Measurements from ENCODE around the gene TSGA10. TPM values are rescaled to one million over a fixed set of nuclear protein-coding genes. Genes with fewer than 3 reads are reported as not detected.
A peak's percentile ranks its signal among the peaks of the same experiment; 100 is the strongest.

TSGA10 gene
- total RNA-seq, 2 experiments from 2014 or later = 6.6 to 8.1 TPM

DNA sequence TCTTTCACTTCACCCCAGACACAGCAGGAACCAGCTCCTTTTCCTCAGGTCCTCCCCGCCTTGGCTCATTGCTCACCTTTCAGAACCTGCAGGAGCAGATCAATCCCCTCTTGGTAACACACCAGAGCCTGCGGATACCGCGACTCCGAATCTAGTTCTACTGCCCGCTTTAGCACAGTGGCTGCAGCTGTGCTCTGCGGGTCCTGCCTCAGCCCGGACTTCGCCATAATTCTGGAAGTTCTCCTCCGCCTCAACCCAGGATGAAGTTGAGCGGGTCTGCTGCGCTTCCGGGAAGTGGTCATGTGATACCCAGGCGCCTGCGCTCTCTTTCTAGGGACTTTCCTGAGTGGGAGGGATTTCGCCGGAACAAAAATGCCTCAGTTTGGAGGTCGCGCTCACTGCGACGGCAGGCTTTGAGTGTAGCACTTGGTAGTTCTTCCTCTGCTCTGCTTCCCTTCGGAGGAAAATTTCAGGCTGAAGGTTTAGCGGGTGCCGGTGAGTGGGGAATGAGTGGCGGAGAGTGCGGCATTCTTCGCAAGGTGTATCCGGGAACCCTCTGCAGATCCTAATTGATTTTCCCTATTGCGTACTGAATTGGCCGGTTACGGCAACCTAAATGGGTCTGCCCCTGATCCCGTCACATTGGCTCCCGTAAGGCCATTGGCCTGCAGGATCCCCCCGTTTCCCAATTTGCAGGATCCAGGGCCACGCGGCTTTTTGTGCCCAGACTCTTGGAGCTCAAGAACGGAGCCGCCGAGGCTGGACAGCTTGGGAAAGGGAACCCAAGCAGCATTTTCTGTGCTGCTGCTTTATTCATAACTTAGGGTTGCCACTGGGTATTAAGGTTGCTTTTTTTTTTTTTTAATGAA, 26.2 kb upstream of the TSGA10 start, which contains the start of the genes MITD1 and MRPL30:
Gene MITD1 (minus strand): TSS at position 304 of the 869 bp plus-strand sequence. CDS start 77 bp downstream, at position 227.
Gene MRPL30 (plus strand): TSS at position 430 of the 869 bp plus-strand sequence. CDS start 5,020 bp downstream, outside the sequence.
- Mint-ChIP-seq H3K27me3 (no peaks in the 10 kb centered on the region), H3K4me3 (peak within 1 kb of the TSS; percentile 99), H3K27ac (peak within 1 kb of the TSS; percentile 95), H3K9me3 (no peaks in the 10 kb centered on the region), H3K4me1 (peaks cover 57% of the 10 kb centered on the region), H3K36me3 (ENCODE audit: low read depth) (peaks cover 19% of the 10 kb centered on the region)
- ChIA-PET CTCF (interaction anchor here (1.1 to 1.5 kb wide), 2 partner anchors 23 to 24 kb away, joined by 5 read pairs; no protein-coding TSS in a partner anchor), POLR2A (interaction anchor here (0.6 to 0.8 kb wide), 2 partner anchors 25 to 26 kb away, joined by 3 read pairs; partner anchors contain the start of genes LIPT1 and TSGA10)
- DNase-seq = peak; percentile 93

- Mint-ChIP-seq H3K9me3 (no peaks in the 10 kb centered on the region), H3K27me3 (no peaks in the 10 kb centered on the region), H3K4me1 (peaks cover 32% of the 10 kb centered on the region), H3K27ac (no peak overlapping the region), H3K4me3 (no peak overlapping the region), H3K36me3 (ENCODE audit: low read depth) (peaks cover 48% of the 10 kb centered on the region)
- DNase-seq = no peak
- ChIA-PET POLR2A (no interaction called here), CTCF (no interaction called here)
Measured at GRCh38 chr2:99171377-99172140, 16.8 kb upstream of the TSGA10 start.

DNA sequence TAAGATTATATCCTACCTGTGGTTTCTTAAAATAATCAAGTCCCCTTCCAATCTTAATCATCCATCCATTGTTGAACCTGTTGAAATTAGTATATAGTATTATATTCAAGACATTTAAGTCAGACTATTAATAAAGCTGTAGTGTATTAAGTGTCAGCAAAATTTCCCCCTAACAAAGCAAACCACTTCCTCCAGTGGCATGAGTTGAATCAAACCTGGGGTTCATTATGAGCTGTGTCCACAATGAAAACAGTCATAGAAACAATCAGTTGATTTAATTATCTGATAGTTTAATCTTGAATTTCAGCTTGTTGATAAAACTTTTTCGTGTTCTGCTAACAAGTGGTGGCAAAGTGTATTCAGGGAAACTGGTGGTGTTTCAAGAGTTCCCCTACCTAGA, 14.8 kb upstream of the TSGA10 start:
- no peak overlapping the region for H3K4me3 Mint-ChIP-seq
- H3K36me3 Mint-ChIP-seq (ENCODE audit: low read depth) = peaks cover 43% of the 10 kb centered on the region
- DNase-seq = no peak
- ChIA-PET CTCF (no interaction called here), POLR2A (no interaction called here)
- H3K27me3 Mint-ChIP-seq = no peaks in the 10 kb centered on the region
- no peaks in the 10 kb centered on the region for H3K9me3 Mint-ChIP-seq
- H3K4me1 Mint-ChIP-seq = peaks cover 19% of the 10 kb centered on the region
- H3K27ac Mint-ChIP-seq = no peak overlapping the region

GRCh38 chr2:99166218-99166617, 11.5 kb upstream of the TSGA10 start:
- Mint-ChIP-seq H3K36me3 (ENCODE audit: low read depth) (peaks cover 44% of the 10 kb centered on the region), H3K4me3 (no peak overlapping the region), H3K27ac (no peak overlapping the region), H3K4me1 (peaks cover 12% of the 10 kb centered on the region), H3K27me3 (no peaks in the 10 kb centered on the region), H3K9me3 (no peaks in the 10 kb centered on the region)
- no peak for DNase-seq
- ChIA-PET CTCF (interaction anchor here (0.6 to 0.7 kb wide), 2 partner anchors 9 to 358 kb away, joined by 3 read pairs; no protein-coding TSS in a partner anchor), POLR2A (no interaction called here)

GRCh38 chr2:99159594-99159993, 4.9 kb upstream of the TSGA10 start:
- Mint-ChIP-seq H3K9me3 (no peaks in the 10 kb centered on the region), H3K4me3 (no peak overlapping the region), H3K27me3 (no peaks in the 10 kb centered on the region), H3K4me1 (peaks cover 26% of the 10 kb centered on the region), H3K27ac (no peak overlapping the region), H3K36me3 (ENCODE audit: low read depth) (peaks cover 31% of the 10 kb centered on the region)
- no peak for DNase-seq
- CTCF ChIA-PET = no interaction called here
- POLR2A ChIA-PET = no interaction called here

DNA sequence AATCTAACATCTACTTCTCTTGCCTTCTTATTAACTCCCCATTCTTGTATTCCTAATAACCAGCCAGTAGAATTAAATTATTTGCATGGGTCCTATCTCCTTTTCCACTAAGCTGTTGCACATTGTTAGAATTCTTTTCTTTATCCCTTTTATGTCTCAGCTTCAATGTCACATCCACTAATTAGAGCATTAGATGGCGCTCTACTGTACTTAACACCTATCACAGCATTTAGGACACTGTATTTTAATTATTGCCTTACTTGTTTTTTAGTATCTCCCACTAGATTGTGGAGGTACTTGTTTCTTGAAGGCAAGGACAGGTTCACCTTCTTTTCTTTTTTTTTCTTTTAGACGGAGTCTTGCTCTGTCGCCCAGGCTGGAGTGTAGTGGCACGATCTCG, 3.9 kb upstream of the TSGA10 start:
- Mint-ChIP-seq H3K27me3 (no peaks in the 10 kb centered on the region), H3K4me3 (no peak overlapping the region), H3K36me3 (ENCODE audit: low read depth) (peaks cover 26% of the 10 kb centered on the region), H3K4me1 (peaks cover 26% of the 10 kb centered on the region), H3K9me3 (no peaks in the 10 kb centered on the region), H3K27ac (no peak overlapping the region)
- ChIA-PET POLR2A (no interaction called here), CTCF (interaction anchor here (1.3 to 1.4 kb wide), 2 partner anchors 10 to 22 kb away, joined by 3 to 5 read pairs; no protein-coding TSS in a partner anchor)
- DNase-seq = no peak

DNA sequence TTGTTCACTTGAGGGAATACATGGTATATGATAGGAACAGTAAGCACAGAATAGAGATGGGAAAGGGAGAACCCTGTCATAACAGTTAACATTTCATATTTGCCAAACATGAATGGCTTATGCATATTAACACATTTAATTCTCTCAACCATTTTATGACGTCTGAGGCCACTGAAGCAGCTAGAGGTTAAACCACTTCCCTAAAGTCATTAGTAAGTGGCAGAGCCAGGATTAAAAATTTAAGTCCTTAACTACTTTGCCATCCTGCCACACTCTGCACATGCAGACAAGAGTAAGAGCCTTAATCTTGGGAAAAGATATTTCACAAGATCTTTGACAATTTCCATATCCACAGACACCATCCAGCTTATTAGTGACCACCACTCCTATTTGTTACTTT, 2.1 kb upstream of the TSGA10 start:
- ChIA-PET POLR2A (no interaction called here), CTCF (interaction anchor here (1.4 to 1.5 kb wide), 2 partner anchors 9 to 23 kb away, joined by 3 to 5 read pairs; no protein-coding TSS in a partner anchor)
- peaks cover 26% of the 10 kb centered on the region for H3K4me1 Mint-ChIP-seq
- no peak overlapping the region for H3K4me3 Mint-ChIP-seq
- no peaks in the 10 kb centered on the region for H3K9me3 Mint-ChIP-seq
- no peak for DNase-seq
- H3K27ac Mint-ChIP-seq = no peak overlapping the region
- peaks cover 23% of the 10 kb centered on the region for H3K36me3 Mint-ChIP-seq (ENCODE audit: low read depth)
- H3K27me3 Mint-ChIP-seq = no peaks in the 10 kb centered on the region

- no peak for DNase-seq
- POLR2A ChIA-PET = interaction anchor here (1.0 kb wide), 1 partner anchor 26 kb away, joined by 3 read pairs; no protein-coding TSS in a partner anchor
- Mint-ChIP-seq H3K36me3 (ENCODE audit: low read depth) (peaks cover 15% of the 10 kb centered on the region), H3K4me1 (peaks cover 23% of the 10 kb centered on the region), H3K9me3 (no peaks in the 10 kb centered on the region), H3K27me3 (no peaks in the 10 kb centered on the region), H3K4me3 (no peak overlapping the region), H3K27ac (peak overlapping the region; percentile 90)
- CTCF ChIA-PET = interaction anchor here (1.7 kb wide), 1 partner anchor 13 kb away, joined by 5 read pairs; the partner anchor contains the start of gene C2orf15
Measured at GRCh38 chr2:99153921-99154604, 679 bp downstream of the TSGA10 start.

GRCh38 chr2:99152199-99152895, 2.4 kb downstream of the TSGA10 start:
- POLR2A ChIA-PET = no interaction called here
- CTCF ChIA-PET = no interaction called here

GRCh38 chr2:99150706-99151105, 4.0 kb downstream of the TSGA10 start:
- Mint-ChIP-seq H3K4me1 (peaks cover 8% of the 10 kb centered on the region), H3K4me3 (no peak overlapping the region), H3K27me3 (no peaks in the 10 kb centered on the region), H3K36me3 (ENCODE audit: low read depth) (peaks cover 5% of the 10 kb centered on the region), H3K27ac (no peak overlapping the region), H3K9me3 (no peaks in the 10 kb centered on the region)
- ChIA-PET POLR2A (no interaction called here), CTCF (no interaction called here)
- no peak for DNase-seq

More at GRCh38 chr2:99152199-99152895, 2.4 kb downstream of the TSGA10 start:
- H3K4me1 Mint-ChIP-seq = peaks cover 21% of the 10 kb centered on the region
- H3K36me3 Mint-ChIP-seq (ENCODE audit: low read depth) = peaks cover 10% of the 10 kb centered on the region
- no peak overlapping the region for H3K4me3 Mint-ChIP-seq
- no peak for DNase-seq
- H3K27me3 Mint-ChIP-seq = no peaks in the 10 kb centered on the region
- no peaks in the 10 kb centered on the region for H3K9me3 Mint-ChIP-seq
- H3K27ac Mint-ChIP-seq = no peak overlapping the region

DNA sequence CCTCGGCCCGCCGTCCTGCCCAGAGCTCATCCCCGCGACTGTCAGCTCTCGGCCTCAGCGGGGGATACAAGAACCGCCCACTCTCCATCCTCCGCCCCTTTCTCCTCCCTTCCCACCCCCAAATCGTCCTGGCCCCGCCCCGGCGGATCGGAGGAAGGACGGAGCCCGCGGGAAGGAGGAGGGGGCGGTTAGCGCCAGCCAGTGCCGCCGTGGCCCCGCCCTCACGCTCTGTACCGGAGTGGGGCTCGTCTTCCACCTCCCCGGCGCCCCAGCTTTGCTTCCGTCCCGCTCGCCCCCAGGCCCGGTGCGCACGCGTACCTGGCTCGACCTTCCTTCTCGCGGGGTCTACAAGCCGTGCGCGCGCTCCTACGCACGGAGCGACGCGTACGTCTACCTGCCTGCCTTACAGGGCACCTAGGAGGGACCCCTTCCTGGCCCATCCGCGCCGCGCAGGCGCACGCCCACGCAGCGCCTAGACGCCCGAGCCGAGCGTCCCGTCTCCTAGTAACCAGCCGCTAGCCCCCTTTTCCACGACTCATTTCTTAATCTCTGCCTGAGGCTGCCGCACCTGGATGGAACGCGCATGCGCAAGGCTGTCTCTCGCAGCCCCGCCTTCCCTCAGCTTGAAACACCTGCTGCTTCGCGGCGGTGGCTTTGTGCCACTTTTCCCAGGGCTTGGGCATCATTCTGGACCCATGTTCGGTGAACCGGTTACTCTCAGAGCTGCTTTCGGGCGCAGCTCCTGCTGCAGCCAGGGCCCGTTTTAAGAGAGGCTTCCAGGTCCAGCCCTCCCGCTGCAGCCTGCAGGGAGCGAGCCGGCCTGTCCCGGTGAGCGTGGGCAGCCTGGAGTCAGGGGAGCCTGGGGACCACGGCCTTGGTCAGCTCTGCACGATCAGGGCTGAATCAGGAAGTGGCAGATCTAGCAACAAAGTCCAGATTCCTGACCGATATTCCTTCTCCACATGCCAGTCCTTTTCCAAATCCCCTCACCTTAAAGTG, 13.3 kb downstream of the TSGA10 start, which contains the start of gene C2orf15:
Gene C2orf15 (plus strand): TSS at position 598 of the 999 bp plus-strand sequence. CDS start 8,852 bp downstream, outside the sequence.
- peak within 1 kb of the TSS; percentile 96 for H3K27ac Mint-ChIP-seq
- peaks cover 1% of the 10 kb centered on the region for H3K36me3 Mint-ChIP-seq (ENCODE audit: low read depth)
- POLR2A ChIA-PET = interaction anchor here (1.0 kb wide), 1 partner anchor 14 kb away, joined by 3 read pairs; the partner anchor contains the start of genes LIPT1 and TSGA10
- peaks cover 7% of the 10 kb centered on the region for H3K27me3 Mint-ChIP-seq
- peak; percentile 96 for DNase-seq
- peak within 1 kb of the TSS; percentile 97 for H3K4me3 Mint-ChIP-seq
- peaks cover 24% of the 10 kb centered on the region for H3K4me1 Mint-ChIP-seq
- CTCF ChIA-PET = interaction anchor here (1.0 to 1.7 kb wide), 3 partner anchors 14 to 196 kb away, joined by 3 to 5 read pairs (median 5); partner anchors contain the start of genes EIF5B, LIPT1 and TSGA10
- H3K9me3 Mint-ChIP-seq = no peaks in the 10 kb centered on the region
